HG03097 (cell line): ENCODE data around the gene FAM222B.
A peak's percentile ranks its signal among the peaks of the same experiment; 100 is the strongest.
"Not testable (repeated sequence)": the region's sequence is repeated elsewhere in the genome, so short reads cannot be mapped to it uniquely, and the experiment has no call there.

ENCODE experiments used
- ATAC-seq: cut with Tn5 transposase; IDR thresholded peaks from one replicate; pipeline ENCODE4 v1.9.1; 2021; ENCODE audit not compliant: unreplicated experiment, low FRiP score

FAM222B gene

DNA sequence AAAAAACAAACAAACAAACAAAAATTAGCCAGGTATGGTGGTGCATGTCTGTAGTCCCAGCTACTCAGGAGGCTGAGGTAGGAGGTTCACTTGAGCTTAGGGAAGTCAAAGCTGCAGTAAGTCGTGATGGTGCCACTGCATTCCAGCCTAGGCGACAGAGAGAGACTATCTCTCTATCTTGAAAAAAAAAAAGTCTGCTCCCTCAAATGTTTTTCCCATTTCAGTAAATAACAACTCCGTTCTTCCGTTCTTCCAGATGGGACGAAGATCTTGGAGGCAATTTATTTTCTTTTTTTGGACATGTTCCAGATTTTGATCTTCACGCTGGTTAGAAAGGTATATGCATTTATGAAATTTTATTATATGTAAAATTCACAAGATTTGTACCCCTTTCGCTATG lies 31.2 kb upstream of the FAM222B start:
- no peak for ATAC-seq

DNA sequence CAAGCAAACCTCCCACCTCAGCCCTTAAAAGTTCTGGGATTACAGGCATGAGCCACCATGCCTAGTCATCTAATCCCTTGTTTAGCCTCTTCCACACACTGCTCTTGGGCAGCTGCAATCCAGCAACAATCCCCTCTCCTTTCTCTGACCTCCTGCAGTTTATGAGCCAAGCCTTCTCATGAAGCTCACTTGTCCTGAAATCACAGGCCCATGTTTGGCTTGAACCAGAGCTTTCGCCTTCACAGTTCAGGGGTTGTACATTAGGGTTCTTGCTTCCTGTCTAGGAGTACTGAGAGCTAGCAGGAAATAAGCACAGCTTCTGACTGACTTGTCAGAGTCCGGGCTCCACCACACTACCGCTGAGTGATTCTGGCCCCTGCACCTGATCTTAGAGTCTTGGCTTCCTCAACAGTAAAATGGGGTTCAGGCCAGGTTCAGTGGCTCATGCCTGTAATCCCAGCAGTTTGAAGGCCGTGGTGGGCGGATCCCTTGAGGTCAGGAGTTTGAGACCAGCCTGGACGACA lies 28.5 kb upstream of the FAM222B start:
- peak; percentile 91 for ATAC-seq

DNA sequence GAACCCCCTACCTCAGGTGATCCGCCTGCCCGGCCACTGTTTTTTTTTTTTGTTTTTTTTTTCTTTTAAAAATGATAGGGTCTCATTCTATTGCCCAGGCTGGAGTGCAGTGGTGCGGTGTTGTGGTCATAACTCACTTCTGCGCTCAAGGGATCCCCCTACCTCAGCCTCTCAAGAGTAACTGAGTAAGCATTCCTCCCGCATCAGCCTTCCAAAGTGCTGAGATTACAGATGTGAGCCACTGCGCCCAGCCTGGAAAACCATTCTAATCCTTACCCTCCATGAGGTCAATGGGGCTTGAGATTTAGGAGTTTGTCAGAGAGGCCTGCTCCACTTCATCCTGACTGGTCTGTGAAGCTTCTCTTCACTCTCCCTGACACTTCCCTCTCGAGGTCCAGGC lies 24.7 kb upstream of the FAM222B start:
- ATAC-seq = no peak

DNA sequence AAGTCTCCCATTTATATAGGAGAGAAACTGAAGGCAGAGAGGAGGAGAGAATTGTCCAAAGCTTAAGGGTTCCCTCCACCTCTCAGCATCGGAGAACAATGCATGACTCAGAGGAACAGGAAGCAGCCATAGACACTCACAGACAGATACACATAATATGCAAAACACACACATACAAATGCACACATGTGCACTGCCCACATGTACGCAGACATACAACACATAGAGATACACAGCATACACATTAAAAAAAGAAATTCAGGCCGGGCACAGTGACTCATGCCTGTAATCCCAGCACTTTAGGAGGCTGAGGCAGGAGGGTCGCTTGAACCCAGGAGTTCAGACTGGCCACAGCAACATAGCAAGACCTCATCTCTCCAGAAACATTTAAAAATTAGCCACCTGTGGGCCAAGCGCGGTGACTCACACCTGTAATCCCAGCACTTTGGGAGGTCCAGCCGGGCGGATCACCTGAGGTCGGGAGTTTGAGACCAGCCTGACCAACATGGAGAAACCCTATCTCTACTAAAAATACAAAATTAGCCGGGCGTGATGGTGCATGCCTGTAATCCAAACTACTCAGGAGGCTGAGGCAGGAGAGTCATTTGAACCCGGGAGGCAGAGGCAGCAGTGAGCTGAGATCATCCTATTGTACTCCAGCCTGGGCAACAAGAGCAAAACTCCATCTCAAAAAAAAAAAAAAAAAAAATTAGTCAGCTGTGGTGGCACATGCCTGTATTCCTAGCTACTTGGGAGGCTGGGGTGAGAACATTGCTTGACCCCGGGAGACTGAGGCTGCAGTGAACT lies 23.6 kb upstream of the FAM222B start:
- no peak for ATAC-seq

DNA sequence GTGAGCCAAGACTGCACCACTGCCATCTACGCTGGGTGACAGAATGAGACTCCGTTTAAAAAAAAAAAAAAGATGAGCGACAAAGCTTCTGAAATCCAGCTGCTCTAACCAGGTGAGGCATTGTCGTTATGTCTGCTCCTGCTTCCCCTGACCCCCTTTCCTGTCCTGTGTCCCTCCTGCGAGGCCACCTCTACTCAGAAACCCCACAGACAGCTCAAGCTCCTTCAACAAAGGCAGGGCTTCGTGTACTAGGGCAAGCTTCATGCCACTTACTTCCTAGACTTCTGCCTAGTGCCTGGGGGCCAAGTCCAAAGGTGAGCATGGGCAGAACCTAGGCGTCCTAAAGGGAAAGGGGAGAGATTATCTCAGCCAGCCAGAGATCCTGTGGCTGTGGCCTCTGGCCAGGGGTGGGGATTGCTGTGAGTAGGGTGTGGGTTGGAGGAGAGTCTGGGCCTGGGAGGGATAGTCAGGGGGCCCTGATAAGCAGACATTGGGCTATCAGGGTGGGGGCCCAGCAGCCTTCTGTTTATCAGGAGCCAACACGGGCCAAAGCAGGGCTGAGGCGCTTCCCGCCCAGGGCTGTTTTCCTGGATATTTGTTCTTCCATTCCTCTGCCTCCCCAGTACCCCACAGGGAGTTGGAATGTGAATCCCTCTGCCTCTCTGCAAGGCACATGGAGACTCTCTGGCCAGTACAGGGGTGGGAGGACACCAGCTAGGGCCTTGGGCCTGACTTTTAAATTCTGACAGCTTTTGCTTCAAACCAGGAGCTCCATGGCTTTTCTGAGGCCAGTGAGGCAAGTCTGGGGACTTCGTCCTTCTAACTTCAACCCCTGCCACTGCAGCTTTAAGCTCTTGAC lies 22.6 kb upstream of the FAM222B start:
- ATAC-seq = no peak

DNA sequence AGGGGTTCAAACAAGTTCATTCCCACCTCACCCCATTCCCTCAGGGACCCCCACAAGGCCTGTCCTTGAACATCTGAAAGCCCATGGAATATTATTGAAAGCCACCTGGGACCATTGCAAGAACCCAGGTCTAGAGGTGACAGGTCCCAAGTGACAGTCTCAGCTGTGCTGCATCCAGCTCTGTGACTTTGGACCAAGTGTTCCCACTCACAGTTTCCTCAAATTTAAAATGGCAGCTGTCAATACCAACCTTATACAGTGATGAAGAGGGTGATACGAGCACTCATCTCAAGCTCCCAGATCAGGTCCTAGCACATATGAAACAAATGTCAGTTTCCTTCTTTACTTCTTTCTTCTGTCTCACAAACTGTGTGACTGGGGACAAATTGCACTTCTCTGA lies 21.4 kb upstream of the FAM222B start:
- no peak for ATAC-seq

DNA sequence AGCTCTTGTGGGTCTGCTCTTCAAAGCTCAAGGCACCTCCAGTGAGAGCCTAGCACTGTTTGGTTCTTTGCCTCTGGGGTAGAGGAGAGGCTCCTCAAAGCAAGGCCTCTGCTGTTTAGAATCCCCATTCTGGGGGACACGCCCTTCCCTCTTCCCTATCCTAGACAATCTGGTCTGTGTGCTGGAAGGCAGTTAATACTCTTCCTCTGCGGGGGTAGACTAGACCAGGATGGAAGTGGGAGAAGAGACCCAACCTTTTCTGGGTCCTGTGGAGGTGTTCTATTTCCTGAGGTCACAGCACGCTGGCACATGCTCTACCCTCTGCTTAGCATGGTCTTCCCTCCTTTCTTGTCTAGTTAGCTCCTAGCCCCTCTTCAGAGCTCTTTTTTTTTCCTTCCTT lies 20.0 kb upstream of the FAM222B start:
- ATAC-seq = no peak

DNA sequence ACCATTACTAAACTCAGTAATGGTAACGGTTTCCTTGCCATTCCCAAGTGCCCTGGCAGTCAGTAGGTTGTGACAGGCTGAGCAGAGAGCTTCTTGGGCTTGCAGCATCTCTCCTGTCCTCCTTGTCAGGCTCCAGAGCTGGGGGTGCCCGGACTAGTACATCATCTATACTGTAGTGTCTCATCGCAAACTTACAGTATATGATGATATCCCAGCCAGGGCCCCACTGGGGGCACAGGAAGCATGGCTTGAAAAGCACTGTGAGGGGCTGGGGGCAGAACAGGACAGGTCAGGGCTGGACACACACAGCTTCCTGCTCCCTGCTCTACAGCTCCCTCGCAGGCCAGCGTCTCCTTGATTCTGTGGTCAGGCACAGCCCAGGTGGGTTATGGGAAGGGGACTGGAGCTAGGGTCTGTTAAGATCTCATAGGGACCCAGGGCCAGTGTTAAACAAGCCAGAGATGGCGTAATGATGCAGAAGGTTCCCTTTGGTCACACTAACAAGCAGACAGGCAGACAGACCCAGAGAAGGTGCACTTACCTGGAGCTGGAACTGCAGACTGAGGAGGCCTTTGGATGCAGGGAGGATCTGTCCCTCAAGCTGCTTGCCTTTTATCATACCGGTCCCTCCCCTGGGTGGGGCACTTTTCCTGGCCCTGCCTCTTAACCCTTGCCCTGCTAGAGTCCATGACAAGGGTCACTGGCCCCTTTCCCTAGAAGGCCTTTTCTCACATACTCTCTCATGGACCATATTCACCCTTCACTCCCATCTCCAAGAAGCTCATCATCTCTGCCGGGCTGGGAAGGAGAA lies 19.0 kb upstream of the FAM222B start:
- no peak for ATAC-seq

DNA sequence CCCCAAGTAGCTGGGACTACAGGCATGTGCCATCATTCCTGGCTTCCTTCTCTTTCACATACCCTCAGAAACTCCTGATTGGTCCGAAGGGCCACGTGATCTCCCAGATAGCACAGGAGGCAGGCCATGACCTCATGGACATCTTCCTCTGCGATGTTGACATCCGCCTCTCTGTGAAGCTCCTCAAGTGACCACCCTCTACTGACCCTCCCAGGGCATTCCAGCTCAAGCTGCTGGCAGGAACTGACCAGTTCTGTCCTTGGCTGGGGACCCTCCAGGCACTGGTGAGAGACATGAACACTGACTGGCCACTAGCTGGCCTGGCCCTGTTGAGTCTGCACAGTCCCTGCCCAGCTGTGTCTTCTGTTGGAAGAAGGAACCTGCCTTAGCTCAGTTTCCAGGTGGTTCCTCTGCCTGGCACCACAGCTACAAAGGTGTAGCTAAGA lies 17.8 kb upstream of the FAM222B start:
- no peak for ATAC-seq

DNA sequence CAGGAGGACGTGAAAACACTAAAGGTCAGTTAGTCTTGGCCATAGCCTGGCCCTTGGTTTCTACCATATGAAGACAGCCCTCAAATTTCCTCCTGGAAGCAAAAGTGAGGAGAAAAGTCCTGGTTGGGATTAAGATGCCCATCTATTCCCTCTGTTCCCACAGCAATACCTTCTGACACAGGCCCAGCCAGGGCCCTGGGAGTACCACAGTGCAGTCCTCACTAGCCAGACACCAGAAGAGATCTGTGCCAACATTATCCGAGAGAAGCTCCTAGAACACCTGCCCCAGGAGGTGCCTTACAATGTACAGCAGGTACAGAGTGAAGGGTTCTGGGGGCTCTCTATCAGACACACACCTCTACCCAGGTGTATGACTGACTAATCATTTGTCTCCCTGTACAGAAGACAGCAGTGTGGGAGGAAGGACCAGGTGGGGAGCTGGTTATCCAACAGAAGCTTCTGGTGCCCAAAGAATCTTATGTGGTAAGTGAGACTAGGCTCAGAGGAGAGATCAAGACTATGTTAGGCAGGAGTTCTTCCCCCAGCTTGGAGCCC lies 16.3 kb upstream of the FAM222B start:
- ATAC-seq = no peak

DNA sequence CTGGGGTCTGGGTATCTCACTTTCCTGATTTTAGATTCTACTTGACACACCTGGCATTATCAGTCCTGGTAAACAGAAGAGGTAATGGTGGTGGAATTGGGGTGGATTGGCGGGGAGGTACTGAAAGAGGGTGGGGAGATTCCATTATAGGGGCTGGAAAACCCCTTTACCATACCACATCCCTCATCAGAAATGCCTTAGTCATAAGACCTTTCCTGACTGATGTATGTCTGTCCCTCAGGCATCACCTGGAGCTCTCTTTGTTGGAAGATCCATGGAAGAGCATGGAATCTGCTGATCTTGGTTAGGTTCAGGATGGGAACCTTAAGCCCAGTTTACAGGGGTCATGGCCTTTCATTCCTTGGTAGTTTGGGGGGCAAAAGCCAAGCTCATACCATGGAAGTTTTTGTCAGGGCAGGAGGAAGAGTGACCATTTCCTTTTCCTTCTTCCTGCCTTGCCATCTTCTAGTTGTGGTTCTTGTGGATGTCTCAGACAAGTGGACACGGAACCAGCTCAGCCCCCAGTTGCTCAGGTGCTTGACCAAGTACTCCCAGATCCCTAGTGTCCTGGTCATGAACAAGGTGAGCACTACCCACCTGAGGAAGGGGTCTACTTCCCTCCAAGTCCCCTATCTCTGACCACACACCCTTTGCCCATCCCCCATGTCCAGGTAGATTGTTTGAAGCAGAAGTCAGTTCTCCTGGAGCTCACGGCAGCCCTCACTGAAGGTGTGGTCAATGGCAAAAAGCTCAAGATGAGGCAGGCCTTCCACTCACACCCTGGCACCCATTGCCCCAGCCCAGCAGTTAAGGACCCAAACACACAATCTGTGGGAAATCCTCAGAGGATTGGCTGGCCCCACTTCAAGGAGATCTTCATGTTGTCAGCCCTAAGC lies 15.6 kb upstream of the FAM222B start:
- no peak for ATAC-seq

DNA sequence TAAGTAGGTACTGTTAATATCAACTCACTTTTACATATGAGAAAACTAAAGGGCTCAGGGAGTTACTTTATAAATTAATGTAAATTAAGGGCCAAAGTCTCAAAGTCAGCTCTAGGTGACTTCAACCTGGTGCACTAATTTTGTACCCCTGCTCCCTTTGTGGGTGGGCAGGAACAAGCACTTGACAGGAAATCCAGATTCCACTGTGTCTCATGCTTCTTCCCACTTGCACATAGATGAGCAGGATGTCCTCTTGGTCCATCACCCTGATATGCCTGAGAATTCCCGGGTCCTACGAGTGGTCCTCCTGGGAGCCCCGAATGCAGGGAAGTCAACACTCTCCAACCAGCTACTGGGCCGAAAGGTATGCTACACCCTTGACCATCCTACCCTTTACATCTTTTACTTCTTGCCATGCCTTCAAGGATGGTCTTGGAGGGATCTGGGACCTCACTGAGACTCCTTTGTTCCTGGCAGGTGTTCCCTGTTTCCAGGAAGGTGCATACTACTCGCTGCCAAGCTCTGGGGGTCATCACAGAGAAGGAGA lies 13.5 kb upstream of the FAM222B start:
- ATAC-seq = no peak

DNA sequence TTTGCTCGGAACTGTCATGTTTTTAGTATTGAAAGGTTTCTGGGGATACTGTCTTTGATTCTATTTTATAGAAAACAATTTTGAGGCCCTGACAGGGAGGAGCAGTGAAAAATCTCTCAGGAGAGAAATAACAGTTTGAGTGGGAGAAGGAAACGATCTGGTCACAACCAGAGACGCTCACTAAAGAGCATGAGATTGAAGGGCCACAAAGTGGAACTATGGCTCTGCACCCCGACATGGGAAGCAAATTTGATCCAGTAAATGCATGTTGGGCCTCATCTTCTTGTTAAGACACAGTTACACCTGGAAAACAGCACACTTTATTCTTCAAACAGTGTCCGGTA lies 12.7 kb upstream of the FAM222B start:
- no peak for ATAC-seq

DNA sequence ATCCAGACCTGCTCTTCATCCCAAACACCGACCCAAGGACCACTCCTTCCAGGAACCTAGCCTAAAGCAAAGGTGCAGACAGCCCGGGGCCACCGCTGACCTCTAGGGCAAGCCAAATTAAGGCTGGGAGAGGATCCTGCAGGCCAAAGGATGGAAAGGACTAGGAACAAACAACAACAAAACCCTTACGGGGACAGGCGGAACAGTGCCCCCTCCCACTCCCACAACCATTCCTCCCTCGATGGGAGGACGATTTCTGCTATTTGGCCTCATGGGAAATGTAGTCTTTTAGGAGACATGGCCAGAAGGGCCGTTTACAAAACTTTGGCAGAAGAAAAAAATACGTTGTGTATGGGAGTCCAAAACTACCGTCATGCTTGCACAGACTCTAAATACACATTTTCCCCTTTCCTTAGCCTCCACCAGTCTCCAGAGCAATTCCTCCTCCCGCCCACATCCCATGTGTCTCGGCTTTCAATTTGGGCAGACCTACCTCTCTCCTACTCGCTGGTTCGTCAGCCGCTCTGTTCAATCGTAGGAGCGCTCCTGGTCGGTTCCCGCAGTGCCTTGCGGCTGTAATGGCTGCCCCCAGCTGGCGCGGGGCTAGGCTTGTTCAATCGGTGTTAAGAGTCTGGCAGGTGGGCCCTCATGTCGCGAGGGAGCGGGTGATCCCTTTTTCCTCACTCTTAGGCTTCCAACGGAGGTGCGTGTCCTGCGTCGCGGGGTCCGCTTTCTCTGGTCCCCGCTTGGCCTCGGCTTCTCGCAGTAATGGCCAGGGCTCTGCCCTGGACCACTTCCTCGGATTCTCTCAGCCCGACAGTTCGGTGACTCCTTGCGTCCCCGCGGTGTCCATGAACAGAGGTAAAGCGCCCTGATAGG lies 12.1 kb upstream of the FAM222B start, which contains the start of gene ERAL1:
ERAL1 (plus strand) TSS at position 560 of the 879 bp plus-strand sequence; CDS start at position 579, 19 bp downstream.
- ATAC-seq = peak; percentile 94

DNA sequence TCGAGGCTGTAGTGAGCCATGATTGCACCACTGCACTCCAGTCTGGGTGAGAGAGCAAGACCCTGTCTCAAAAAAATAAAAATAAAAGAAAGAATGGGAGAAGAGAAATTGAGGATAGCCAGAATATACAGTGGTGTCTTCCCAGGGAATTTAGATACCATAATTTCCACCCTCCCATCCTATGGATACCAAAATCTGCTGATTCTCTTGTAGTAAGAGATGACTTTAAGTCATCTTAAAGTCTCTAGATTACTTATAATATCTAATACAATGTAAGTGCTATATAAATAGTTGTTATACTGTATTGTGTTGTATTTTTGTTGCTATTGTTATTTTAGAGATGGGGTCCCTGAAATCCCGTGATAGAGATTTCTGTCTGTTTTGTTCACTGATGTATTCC lies 10.7 kb upstream of the FAM222B start:
- ATAC-seq = no peak

DNA sequence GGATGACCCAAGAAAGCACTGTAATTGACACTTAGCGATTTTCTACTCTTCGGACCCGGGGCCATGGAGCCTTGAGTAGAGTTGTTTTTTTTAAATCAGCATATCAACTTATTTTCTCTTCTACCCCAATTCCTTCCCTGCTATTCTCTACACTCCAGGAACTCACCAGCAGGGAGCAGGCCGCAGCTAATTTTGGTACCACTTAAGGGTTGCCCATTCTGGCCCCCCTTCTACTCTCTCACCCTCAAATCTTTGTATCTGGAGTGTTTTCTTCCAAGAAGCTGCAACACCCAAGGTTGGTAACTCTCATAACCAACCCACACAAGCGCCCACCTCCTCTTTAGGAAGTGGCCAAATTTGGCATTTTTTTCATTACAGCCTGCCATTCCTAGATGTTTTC lies 6.7 kb upstream of the FAM222B start:
- ATAC-seq = no peak

DNA sequence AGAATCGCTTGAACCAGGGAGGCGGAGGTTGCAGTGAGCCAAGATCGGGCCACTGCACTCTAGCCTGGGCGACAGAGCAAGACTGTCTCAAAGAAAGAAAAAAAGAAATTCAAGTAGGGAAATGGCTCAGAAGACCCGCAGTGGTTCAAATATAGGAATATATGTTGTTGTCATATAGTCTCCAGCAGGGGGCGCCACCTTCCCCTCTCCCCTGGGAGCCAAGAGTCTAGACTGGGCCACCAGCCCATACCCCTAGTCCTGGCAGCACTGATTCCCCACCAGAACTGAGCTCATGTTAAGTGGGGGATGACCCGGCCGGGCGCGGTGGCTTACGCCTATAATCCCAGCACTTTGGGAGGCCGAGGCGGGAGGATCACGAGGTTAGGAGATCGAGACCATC lies 6.1 kb upstream of the FAM222B start:
- not testable (repeated sequence) for ATAC-seq

DNA sequence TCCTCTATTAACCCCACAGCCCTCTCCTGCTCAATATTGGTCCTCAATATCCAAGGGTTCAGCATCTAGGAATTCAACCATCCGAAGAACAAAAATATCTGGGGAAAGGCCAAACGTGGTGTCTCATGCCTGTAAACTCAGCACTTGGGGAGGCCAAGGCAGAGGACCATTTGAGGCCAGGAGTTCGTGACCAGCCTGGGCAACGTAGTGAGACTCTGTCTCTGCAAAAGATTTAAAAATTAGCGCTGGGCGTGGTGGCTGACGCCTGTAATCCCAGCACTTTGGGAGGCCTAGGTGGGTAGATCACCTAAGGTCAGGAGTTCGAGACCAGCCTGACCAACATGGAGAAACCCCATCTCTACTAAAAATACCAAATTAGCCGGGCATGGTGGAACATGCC lies 4.1 kb upstream of the FAM222B start:
- not testable (repeated sequence) for ATAC-seq
